HL-60 (cell line): Measurements from ENCODE around the gene GALNT17.

ENCODE experiments used
- CTCF ChIP-seq: IDR thresholded peaks from one replicate; pipeline ENCODE4 v1.5.1; 2011; ENCODE audit warnings: low read length, control low read depth, inconsistent platforms; ENCODE audit not compliant: insufficient read depth
- TF ChIP-seq, protein P1 (sequence below): IDR thresholded peaks from 2 replicates; pipeline ENCODE4 v1.6.1; 2012; ENCODE audit warnings: low read depth; ENCODE audit not compliant: insufficient replicate concordance

DNA sequence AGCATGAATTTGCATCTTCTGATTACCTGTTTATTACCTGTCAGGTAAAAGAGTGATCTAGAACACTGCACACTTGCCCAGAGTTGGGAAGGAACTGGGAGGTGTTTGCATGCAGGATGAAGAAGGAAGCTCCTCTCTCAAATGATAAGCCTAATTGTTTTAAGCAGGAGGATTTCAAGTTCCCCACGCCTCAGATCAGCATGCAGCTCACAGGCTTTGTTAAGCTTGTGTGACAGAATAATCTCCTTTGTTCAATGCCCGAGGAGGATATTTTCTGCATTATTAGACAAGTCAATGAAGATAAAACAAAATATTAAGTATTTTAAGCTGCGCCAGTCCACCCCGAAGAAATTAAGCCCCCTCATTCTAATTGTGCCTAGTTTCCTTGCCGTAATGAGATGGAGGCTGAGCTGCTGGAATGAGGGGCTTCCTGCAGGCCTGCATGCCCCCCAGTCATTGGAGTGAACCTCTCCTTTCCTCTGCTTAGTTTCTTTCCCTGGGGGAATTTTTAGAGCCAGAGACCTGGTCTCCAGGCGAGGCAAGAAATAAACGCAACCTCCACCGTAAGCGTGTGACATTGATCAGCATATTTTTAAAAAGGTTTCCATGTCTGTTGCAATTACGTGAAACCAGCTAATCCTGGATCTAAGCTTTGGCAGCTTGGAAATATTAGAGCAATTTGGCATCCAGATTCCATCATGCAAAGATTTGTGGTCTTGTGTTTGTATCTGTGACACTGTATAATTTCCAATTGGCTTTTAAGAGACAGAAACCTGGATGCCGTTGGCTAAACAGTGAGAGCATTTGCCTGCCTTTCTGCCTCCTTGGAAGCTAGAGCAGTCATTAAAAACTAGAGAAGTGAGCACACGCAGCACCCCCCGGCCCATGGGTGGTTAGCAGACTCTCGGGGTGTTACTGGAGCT is 376.0 kb downstream of the GALNT17 start:
- TF ChIP-seq CTCF = no peak
- TF ChIP-seq, protein P1, sequence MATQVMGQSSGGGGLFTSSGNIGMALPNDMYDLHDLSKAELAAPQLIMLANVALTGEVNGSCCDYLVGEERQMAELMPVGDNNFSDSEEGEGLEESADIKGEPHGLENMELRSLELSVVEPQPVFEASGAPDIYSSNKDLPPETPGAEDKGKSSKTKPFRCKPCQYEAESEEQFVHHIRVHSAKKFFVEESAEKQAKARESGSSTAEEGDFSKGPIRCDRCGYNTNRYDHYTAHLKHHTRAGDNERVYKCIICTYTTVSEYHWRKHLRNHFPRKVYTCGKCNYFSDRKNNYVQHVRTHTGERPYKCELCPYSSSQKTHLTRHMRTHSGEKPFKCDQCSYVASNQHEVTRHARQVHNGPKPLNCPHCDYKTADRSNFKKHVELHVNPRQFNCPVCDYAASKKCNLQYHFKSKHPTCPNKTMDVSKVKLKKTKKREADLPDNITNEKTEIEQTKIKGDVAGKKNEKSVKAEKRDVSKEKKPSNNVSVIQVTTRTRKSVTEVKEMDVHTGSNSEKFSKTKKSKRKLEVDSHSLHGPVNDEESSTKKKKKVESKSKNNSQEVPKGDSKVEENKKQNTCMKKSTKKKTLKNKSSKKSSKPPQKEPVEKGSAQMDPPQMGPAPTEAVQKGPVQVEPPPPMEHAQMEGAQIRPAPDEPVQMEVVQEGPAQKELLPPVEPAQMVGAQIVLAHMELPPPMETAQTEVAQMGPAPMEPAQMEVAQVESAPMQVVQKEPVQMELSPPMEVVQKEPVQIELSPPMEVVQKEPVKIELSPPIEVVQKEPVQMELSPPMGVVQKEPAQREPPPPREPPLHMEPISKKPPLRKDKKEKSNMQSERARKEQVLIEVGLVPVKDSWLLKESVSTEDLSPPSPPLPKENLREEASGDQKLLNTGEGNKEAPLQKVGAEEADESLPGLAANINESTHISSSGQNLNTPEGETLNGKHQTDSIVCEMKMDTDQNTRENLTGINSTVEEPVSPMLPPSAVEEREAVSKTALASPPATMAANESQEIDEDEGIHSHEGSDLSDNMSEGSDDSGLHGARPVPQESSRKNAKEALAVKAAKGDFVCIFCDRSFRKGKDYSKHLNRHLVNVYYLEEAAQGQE = no peak
